Epidermal melanocyte (primary cell): Measurements from ENCODE around the gene ATP1A4.
"Not testable (repeated sequence)": the region's sequence is repeated elsewhere in the genome, so short reads cannot be mapped to it uniquely, and the experiment has no call there.

Source experiments
- DNase-seq: peaks from one replicate; pipeline ENCODE4 v3.0.0; 2011; ENCODE audit warnings: low spot score; ENCODE audit not compliant: insufficient read length

Gene ATP1A4

GRCh38 chr1:160151303-160151702 lies at the start of gene ATP1A4:
ATP1A4 (plus strand) TSS chr1:160151603; CDS start chr1:160152041, 438 bp downstream.
- DNase-seq, result no peak

GRCh38 chr1:160101717-160102522 lies 49.5 kb upstream of the ATP1A4 start:
- no peak for DNase-seq

DNA sequence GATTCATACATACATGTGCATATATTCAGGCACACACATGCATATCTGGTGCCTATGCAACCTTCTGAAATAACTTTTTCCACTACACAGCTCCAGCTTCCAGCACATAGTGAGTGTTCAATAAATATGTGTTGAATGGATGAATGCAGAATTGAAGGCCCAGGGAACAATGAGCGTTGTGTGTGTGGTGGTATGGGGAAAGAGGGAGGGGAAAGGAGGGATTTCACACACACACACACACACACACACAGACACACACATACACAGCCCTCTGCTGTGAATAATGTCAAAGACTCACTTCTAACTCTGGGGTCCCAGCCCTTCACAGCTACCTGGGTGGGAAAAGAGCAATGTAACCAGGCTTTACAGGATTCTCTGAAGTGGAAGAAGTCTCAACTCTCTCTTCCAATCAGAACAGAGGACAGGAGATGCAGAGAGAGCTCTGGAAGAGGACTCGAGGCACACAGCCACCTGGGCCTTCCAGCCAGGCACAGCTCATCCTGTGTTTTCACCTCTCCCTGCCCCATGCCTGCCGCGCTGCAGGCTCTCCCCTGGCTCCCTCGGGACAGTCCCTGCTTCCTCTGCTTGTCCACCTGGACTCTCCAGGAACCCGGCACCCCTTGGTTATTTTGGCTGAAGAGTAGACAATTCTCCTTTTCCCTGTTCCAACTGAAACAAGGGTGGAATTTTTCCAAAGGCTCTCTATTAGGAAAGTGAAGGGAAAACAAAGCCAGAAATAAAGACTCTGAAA lies 47.6 kb upstream of the ATP1A4 start:
- no peak for DNase-seq

DNA sequence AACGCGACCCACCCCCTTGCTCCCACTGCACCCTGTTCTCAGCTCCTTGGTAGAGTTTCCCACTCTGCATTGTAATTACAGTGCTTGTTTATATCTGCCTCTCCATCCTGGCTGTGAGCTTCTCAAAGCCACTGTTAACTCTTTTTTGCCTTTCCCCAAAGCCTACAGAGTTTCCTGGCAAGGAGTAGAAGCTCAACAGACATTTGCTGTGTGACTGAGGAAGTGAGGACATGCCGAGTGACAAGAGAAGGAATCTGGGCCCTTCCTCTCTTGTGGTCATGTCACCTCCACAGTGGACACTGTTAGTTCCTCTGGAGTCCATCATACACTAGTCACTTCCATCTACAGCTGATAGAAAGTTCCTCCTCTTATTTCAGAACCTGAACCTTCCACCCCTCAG lies 46.9 kb upstream of the ATP1A4 start:
- DNase-seq, result no peak

- DNase-seq, result no peak
Measured at GRCh38 chr1:160105155-160105554, 46.2 kb upstream of the ATP1A4 start.

- no peak for DNase-seq
Measured at GRCh38 chr1:160107512-160107911, 43.9 kb upstream of the ATP1A4 start.

- DNase-seq, result no peak
Measured at GRCh38 chr1:160108888-160109662, 42.3 kb upstream of the ATP1A4 start.

GRCh38 chr1:160109686-160110085 lies 41.7 kb upstream of the ATP1A4 start:
- no peak for DNase-seq

DNA sequence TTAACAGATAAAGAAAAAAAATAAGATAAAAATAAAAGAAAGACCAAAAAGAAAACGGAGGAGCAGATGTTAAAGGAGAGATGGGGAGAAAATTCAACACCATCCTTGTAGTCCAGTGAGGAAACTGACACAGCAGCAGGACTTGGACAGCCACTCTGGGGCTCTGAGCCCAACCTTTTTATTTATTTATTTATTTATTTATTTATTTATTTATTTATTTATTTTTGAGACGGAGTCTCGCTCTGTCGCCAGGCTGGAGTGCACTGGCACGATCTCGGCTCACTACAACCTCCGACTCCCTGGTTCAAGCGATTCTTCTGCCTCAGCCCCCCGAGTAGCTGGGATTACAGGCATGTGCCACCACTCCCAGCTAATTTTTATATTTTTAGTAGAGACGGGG lies 39.9 kb upstream of the ATP1A4 start:
- DNase-seq, result not testable (repeated sequence)

DNA sequence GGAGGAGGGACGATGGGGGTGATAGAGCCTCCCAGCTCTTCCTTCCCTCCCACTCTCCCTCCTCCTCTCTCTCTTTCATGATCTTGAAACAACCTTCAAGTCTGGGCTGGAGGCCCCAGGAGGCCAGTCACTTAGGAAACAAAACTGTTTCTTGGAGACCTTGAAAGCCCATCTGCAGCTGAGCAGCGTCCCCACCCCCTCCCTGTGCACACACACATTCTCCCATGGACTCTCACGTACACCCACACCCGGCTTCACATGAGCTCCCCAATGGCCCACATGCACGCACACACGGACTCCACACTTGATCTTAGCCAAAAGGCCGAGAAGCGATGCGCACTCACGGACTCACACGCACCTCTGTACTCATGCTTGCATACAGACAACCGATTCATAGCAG lies 39.0 kb upstream of the ATP1A4 start:
- no peak for DNase-seq

DNA sequence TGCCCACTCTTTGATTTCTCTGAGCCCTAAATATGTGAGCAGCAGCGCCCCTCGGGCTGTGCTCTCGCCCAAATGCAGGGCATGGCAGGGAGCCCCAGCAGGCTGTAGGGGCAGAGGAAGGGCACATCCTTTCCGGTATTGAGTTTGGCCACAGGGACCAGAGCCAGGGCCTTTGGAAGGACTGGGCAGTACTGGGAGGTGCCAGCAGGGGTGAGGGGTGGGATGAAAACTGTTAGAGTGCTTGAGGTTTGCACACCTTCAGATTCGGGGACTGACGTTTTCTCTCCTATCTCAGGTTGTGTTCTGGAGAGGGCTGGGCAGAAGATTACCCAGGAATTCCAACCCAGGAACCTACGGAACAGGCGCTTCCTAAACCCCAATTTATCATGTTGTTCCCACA lies 38.0 kb upstream of the ATP1A4 start:
- no peak for DNase-seq

GRCh38 chr1:160114085-160114484 lies 37.3 kb upstream of the ATP1A4 start:
- DNase-seq, result no peak

DNA sequence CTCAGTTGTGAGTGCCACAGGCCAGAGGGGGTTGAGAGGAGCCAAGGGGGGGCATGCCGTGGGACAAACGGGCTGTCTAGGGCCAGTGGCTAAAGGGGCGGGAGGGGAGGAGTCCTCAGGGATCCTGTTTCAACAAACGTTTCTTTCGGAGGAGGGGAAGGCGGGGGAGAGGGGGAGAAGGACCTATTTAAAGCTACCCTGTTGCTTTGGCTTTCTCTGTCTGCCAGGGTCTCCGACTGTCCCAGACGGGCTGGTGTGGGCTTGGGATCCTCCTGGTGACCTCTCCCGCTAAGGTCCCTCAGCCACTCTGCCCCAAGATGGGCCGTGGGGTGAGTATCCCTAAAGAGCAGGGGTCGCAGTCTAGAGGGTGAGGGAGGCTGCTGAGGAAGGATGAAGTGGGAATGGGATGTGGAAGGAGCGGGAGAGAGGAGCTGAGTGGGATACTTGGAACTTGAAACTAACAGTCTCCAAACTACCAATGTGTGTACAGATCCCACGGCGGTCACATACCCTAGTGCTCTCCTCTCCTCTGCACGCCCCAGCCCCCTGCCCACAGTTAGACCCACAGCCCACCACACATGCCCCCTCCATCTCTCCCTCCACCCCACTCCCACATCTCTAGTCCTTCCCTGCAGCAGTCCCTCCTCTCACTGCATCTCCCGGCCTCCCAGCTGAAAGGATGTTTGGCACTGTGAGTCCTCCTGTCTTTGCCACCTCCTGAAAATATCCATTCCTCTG lies 35.7 kb upstream of the ATP1A4 start, which contains the start of gene ATP1A2:
Gene ATP1A2 (plus strand): TSS at position 215 of the 738 bp plus-strand sequence. CDS start 103 bp downstream, at position 318.
- no peak for DNase-seq

GRCh38 chr1:160116283-160117147 lies 34.9 kb upstream of the ATP1A4 start:
- DNase-seq, result no peak

- DNase-seq, result no peak
Measured at GRCh38 chr1:160117300-160117699, 34.1 kb upstream of the ATP1A4 start.

DNA sequence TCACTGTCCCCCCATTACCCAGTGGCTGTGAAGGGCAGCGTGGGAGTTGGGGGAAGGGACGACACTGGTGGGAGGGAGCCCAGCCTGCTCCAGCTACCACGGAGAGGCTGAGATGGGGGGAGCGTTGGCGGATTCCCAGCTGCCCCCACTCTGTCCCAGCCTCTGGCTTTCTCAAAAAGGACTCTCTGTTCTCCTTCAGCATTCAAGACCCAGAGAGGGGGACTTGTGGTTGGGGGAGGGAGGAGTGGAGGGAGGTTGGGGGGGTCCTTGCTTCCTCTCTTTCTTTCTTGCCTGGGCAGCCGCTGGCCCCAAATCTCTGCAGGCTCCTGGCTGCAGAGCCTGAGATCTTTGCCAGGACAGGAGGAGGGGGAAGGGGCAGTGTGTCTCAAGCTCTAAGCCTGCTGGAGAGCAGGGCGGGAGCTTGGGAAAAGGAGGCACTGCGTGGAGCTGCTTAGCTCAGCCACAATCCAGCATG lies 33.7 kb upstream of the ATP1A4 start:
- DNase-seq, result no peak

DNA sequence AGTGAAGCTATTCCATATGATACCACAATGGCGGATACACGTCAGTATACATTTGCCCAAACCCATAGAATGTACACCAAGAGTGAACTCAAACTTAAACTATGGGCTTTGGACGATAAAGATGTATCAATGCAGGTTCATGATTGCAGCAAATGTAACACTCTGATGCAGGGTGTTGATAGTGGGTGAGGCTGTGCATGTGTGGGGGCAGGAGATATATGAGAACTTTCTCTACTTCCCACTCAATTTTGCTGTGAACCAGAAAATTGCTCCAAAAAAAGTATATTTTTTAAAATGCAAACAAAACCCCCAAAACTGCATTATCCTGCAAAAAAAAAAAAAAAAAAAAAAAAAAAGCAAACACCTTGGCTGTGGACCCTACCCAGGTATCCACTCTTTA lies 32.5 kb upstream of the ATP1A4 start:
- no peak for DNase-seq

- no peak for DNase-seq
Measured at GRCh38 chr1:160120797-160121196, 30.6 kb upstream of the ATP1A4 start.

- no peak for DNase-seq
Measured at GRCh38 chr1:160121388-160121787, 30.0 kb upstream of the ATP1A4 start.

DNA sequence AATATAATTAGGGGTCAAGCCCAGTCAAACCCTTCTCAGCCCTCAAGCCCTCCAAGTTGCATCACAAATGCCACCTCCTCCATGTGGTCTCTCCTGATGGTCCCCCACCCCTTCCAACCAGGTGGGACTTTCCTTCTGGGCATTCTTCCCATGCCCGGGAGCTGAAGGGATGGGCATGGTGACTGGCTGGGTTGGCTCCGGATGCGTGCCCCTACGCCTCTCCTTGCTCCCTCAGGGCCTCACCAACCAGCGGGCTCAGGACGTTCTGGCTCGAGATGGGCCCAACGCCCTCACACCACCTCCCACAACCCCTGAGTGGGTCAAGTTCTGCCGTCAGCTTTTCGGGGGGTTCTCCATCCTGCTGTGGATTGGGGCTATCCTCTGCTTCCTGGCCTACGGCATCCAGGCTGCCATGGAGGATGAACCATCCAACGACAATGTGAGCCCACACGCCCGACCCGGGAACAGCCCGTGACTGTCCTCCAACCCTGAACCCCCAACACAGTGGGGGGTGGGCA lies 28.4 kb upstream of the ATP1A4 start:
- no peak for DNase-seq
